DOHH2 (cell line): ENCODE results near the gene ELOVL5.

Experiments
- H3F3A ChIP-seq: fragments of 200-600 bp; sonication (generic), shearing (Covaris generic); 2 replicates; pipeline ENCODE4 v1.6.0; 2016; ENCODE audit warnings: antibody characterized with exemption, mild to moderate bottlenecking; ENCODE audit not compliant: control insufficient read depth, insufficient read depth
- H3K27ac ChIP-seq: fragments of 200-600 bp; sonication (generic); 2 replicates; pipeline ENCODE4 v1.5.1; 2014; ENCODE audit warnings: low read depth, mild to moderate bottlenecking, low read length, moderate library complexity
- H3K27me3 ChIP-seq: fragments of 200-600 bp; sonication (generic); 2 replicates; pipeline ENCODE4 v1.6.1; 2014; ENCODE audit warnings: mild to moderate bottlenecking, low read length, mixed read lengths; ENCODE audit not compliant: control insufficient read depth
- H3K36me3 ChIP-seq: fragments of 200-600 bp; sonication (generic); 2 replicates; pipeline ENCODE4 v1.6.1; 2014; ENCODE audit warnings: mild to moderate bottlenecking, low read length, moderate library complexity, mixed read lengths; ENCODE audit not compliant: control insufficient read depth
- H3K4me1 ChIP-seq: fragments of 200-600 bp; sonication (generic); 2 replicates; pipeline ENCODE4 v1.6.1; 2014; ENCODE audit warnings: mild to moderate bottlenecking, low read length, mixed read lengths; ENCODE audit not compliant: control insufficient read depth
- H3K4me2 ChIP-seq: fragments of 200-600 bp; sonication (generic); 2 replicates; pipeline ENCODE4 v1.6.0; 2014; ENCODE audit warnings: mild to moderate bottlenecking, low read length, moderate library complexity
- H3K4me3 ChIP-seq: fragments of 200-600 bp; sonication (generic); 2 replicates; pipeline ENCODE4 v1.5.1; 2014; ENCODE audit warnings: mild to moderate bottlenecking, low read length, mixed read lengths
- H3K79me2 ChIP-seq: fragments of 200-600 bp; sonication (generic); 2 replicates; pipeline ENCODE4 v1.6.1; 2014; ENCODE audit warnings: mild to moderate bottlenecking, low read length, mixed read lengths; ENCODE audit not compliant: control insufficient read depth
- H3K9me2 ChIP-seq: fragments of 200-600 bp; sonication (generic); replicated peaks from 2 replicates; pipeline ENCODE4 v1.6.1; 2014; ENCODE audit warnings: mild to moderate bottlenecking, low read length, mixed read lengths; ENCODE audit not compliant: control insufficient read depth
- H3K9me3 ChIP-seq: fragments of 200-600 bp; sonication (generic); 2 replicates; pipeline ENCODE4 v1.6.1; 2014; ENCODE audit warnings: antibody characterized with exemption, low read length, mixed read lengths; ENCODE audit not compliant: control insufficient read depth, insufficient read depth
- H4K20me1 ChIP-seq: fragments of 200-600 bp; sonication (generic); 2 replicates; pipeline ENCODE4 v1.6.0; 2014; ENCODE audit warnings: low read depth, mild to moderate bottlenecking, antibody characterized with exemption, low read length, moderate library complexity; ENCODE audit not compliant: control insufficient read depth, insufficient read depth
- EZH2phosphoT487 ChIP-seq: fragments of 200-600 bp; sonication (generic); IDR thresholded peaks from 2 replicates; pipeline ENCODE4 v1.6.1; 2017; ENCODE audit warnings: borderline replicate concordance, mild to moderate bottlenecking, antibody characterized with exemption, low read length, moderate library complexity, mixed read lengths
- TF ChIP-seq, protein P1 (sequence below): fragments of 200-600 bp; sonication (generic); IDR thresholded peaks from one replicate; pipeline ENCODE4 v1.5.1; 2014; ENCODE audit warnings: antibody characterized with exemption, mild to moderate bottlenecking, low read depth, low read length; ENCODE audit not compliant: poor library complexity, severe bottlenecking

The ELOVL5 gene

GRCh38 chr6:53377289-53377688 is 28.5 kb upstream of the ELOVL5 start:
- TF ChIP-seq, protein P1, sequence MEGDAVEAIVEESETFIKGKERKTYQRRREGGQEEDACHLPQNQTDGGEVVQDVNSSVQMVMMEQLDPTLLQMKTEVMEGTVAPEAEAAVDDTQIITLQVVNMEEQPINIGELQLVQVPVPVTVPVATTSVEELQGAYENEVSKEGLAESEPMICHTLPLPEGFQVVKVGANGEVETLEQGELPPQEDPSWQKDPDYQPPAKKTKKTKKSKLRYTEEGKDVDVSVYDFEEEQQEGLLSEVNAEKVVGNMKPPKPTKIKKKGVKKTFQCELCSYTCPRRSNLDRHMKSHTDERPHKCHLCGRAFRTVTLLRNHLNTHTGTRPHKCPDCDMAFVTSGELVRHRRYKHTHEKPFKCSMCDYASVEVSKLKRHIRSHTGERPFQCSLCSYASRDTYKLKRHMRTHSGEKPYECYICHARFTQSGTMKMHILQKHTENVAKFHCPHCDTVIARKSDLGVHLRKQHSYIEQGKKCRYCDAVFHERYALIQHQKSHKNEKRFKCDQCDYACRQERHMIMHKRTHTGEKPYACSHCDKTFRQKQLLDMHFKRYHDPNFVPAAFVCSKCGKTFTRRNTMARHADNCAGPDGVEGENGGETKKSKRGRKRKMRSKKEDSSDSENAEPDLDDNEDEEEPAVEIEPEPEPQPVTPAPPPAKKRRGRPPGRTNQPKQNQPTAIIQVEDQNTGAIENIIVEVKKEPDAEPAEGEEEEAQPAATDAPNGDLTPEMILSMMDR: no peak
- TF ChIP-seq EZH2phosphoT487: no peak
- Histone ChIP-seq H3K36me3 (no peaks in the 10 kb centered on the region), H3K27me3 (peaks cover 41% of the 10 kb centered on the region), H3K27ac (no peak overlapping the region), H3K9me3 (no peaks in the 10 kb centered on the region), H3K4me1 (no peaks in the 10 kb centered on the region), H3K9me2 (no peaks in the 10 kb centered on the region), H3K79me2 (no peaks in the 10 kb centered on the region), H3F3A (no peaks in the 10 kb centered on the region; the same call in 1 of the 2 replicates), H3K4me2 (no peak overlapping the region), H3K4me3 (no peak overlapping the region), H4K20me1 (no peaks in the 10 kb centered on the region)

GRCh38 chr6:53376661-53377226 is 28.0 kb upstream of the ELOVL5 start:
- H3K36me3 ChIP-seq: no peaks in the 10 kb centered on the region
- H3K4me3 ChIP-seq: no peak overlapping the region
- H3F3A ChIP-seq: no peaks in the 10 kb centered on the region; the same call in 1 of the 2 replicates
- no peaks in the 10 kb centered on the region for H4K20me1 ChIP-seq
- no peak for TF ChIP-seq EZH2phosphoT487
- TF ChIP-seq, protein P1: no peak
- H3K27me3 ChIP-seq: peaks cover 41% of the 10 kb centered on the region
- no peaks in the 10 kb centered on the region for H3K4me1 ChIP-seq
- no peaks in the 10 kb centered on the region for H3K9me3 ChIP-seq
- no peaks in the 10 kb centered on the region for H3K79me2 ChIP-seq
- H3K4me2 ChIP-seq: no peak overlapping the region
- H3K27ac ChIP-seq: no peak overlapping the region
- H3K9me2 ChIP-seq: no peaks in the 10 kb centered on the region

- no peaks in the 10 kb centered on the region for H3K9me3 ChIP-seq
- H3F3A ChIP-seq: no peaks in the 10 kb centered on the region; the same call in 1 of the 2 replicates
- H3K27ac ChIP-seq: no peak overlapping the region
- no peak for TF ChIP-seq EZH2phosphoT487
- TF ChIP-seq, protein P1: no peak
- no peaks in the 10 kb centered on the region for H3K4me1 ChIP-seq
- peaks cover 41% of the 10 kb centered on the region for H3K27me3 ChIP-seq
- no peak overlapping the region for H3K4me3 ChIP-seq
- no peaks in the 10 kb centered on the region for H3K36me3 ChIP-seq
- H3K9me2 ChIP-seq: no peaks in the 10 kb centered on the region
- H4K20me1 ChIP-seq: no peaks in the 10 kb centered on the region
- H3K4me2 ChIP-seq: no peak overlapping the region
- H3K79me2 ChIP-seq: no peaks in the 10 kb centered on the region
Measured at GRCh38 chr6:53375847-53376246, 27.1 kb upstream of the ELOVL5 start.
